Peyer's patch (tissue), 4 donors: ENCODE data around the gene FBH1.

Source experiments
- POLR2A ChIP-seq, 2 donors: fragments of 450-650 bp; IDR thresholded peaks; one replicate each; pipeline ENCODE4 v1.5.1; 2017; ENCODE audit warnings: antibody characterized with exemption in 2 of 2, mild to moderate bottlenecking in 2 of 2, moderate library complexity in 2 of 2
- TF ChIP-seq, protein P1 (sequence below), 6 experiments: fragments of 450-650 bp in 4 of 6; fragments of 200-600 bp in 2 of 6; sonication (generic) in 1 of 6; IDR thresholded peaks; one replicate each; pipeline ENCODE4 v1.5.1; 2017 to 2019; ENCODE audit warnings: antibody characterized with exemption in 6 of 6, mild to moderate bottlenecking in 3 of 6, moderate library complexity in 1 of 6

DNA sequence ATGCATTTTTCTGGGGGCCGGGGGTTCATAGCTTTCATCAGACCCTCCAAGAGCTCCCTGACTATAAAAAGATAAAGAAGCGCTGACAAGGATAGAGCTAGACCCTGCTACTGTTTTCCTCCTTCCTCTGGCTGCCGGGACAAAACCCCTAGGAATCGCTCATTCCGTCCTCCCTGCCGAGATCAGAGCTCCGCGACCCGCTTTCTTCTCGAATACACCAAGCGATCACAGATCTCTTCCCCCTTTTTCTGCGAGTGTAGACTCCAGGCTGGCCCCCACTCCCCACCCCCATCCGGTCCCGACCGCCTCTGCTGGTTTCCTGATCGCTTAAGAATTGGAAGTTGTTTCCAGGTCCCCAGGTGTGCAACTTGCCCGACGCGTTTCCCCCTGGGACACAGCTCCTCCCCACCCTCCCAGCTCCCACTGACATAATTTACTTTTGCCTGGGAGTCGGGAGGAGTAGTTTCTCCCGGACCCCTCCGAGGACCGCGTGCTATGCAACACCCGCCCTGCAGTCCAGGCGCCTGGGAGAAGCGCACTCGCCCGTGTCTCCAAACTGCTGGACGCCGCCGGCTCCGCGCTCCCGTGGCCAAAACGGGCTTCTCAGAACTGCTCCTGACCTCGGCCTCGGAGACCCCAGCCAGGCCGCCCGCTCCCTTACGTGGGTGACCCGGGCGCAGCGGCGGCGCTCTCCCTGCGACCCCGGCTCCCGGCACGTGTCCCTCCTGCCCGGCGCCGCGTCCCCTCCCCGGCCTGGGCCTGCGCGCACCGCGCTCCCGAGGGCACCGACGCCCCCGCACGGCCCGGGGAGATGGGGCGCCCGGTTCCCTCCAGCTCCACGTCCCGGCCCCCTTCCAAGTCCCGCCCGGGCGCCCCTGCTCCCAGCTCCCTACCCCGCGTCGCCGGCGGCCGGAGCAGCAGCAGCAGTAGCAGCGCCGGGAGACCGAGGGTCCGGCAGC lies 86.7 kb downstream of the FBH1 start:
- TF ChIP-seq, protein P1, sequence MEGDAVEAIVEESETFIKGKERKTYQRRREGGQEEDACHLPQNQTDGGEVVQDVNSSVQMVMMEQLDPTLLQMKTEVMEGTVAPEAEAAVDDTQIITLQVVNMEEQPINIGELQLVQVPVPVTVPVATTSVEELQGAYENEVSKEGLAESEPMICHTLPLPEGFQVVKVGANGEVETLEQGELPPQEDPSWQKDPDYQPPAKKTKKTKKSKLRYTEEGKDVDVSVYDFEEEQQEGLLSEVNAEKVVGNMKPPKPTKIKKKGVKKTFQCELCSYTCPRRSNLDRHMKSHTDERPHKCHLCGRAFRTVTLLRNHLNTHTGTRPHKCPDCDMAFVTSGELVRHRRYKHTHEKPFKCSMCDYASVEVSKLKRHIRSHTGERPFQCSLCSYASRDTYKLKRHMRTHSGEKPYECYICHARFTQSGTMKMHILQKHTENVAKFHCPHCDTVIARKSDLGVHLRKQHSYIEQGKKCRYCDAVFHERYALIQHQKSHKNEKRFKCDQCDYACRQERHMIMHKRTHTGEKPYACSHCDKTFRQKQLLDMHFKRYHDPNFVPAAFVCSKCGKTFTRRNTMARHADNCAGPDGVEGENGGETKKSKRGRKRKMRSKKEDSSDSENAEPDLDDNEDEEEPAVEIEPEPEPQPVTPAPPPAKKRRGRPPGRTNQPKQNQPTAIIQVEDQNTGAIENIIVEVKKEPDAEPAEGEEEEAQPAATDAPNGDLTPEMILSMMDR (IDR thresholded peaks at IDR 0.05): peak in 1 of 6 experiments; percentile 2
- no peak for TF ChIP-seq POLR2A (IDR thresholded peaks at IDR 0.05)
